Peyer's patch (tissue), 4 donors: ENCODE data around the gene ZNF217. TPM values are rescaled to one million over a fixed set of nuclear protein-coding genes. Genes with fewer than 3 reads are reported as not detected.
"Not testable (repeated sequence)": the region's sequence is repeated elsewhere in the genome, so short reads cannot be mapped to it uniquely, and the experiment has no call there.

ENCODE experiments used
- DNase-seq, 3 donors: peaks; one replicate each; pipeline ENCODE4 v3.0.0-alpha.2; 2017 to 2019
- H3K27ac ChIP-seq, 4 donors: fragments of 200-600 bp; sonication (generic); one replicate each; pipeline ENCODE4 v1.5.1; 2016 to 2019
- H3K27me3 ChIP-seq, 2 donors: fragments of 200-600 bp; sonication (generic); one replicate each; pipeline ENCODE4 v1.5.1; 2019
- H3K36me3 ChIP-seq, 3 donors: fragments of 200-600 bp; sonication (generic); one replicate each; pipeline ENCODE4 v1.5.1; 2016 to 2019
- H3K4me1 ChIP-seq, 4 donors: fragments of 200-600 bp; sonication (generic); one replicate each; pipeline ENCODE4 v1.5.1; 2016 to 2019
- H3K4me3 ChIP-seq, 4 donors: fragments of 200-600 bp; sonication (generic); 1 replicate in 3 of 4; 2 replicates in 1 of 4; pipeline ENCODE4 v1.5.1; 2016 to 2019; ENCODE audit warnings: mild to moderate bottlenecking in 1 of 4
- H3K9me3 ChIP-seq, 4 donors: fragments of 200-600 bp; sonication (generic); one replicate each; pipeline ENCODE4 v1.5.1; 2016 to 2019; ENCODE audit warnings: mild to moderate bottlenecking in 1 of 4
- POLR2A ChIP-seq, 2 donors: fragments of 450-650 bp; IDR thresholded peaks; one replicate each; pipeline ENCODE4 v1.5.1; 2017; ENCODE audit warnings: antibody characterized with exemption in 2 of 2, mild to moderate bottlenecking in 2 of 2, moderate library complexity in 2 of 2
- total RNA-seq, 4 donors: library from RNA; depleted of rRNA; stranded (reverse); fragments of >200 nt; gene quantifications; one replicate each; pipeline ENCODE4 v1.1.0, GENCODE V29; 2016
- TF ChIP-seq, protein P1 (sequence below), 6 experiments: fragments of 450-650 bp in 4 of 6; fragments of 200-600 bp in 2 of 6; sonication (generic) in 1 of 6; IDR thresholded peaks; one replicate each; pipeline ENCODE4 v1.5.1; 2017 to 2019; ENCODE audit warnings: antibody characterized with exemption in 6 of 6, mild to moderate bottlenecking in 3 of 6, moderate library complexity in 1 of 6

The ZNF217 gene
- total RNA-seq, 4 donors from 2014 or later = 23.3 to 59.4 (median 43.4) TPM

DNA sequence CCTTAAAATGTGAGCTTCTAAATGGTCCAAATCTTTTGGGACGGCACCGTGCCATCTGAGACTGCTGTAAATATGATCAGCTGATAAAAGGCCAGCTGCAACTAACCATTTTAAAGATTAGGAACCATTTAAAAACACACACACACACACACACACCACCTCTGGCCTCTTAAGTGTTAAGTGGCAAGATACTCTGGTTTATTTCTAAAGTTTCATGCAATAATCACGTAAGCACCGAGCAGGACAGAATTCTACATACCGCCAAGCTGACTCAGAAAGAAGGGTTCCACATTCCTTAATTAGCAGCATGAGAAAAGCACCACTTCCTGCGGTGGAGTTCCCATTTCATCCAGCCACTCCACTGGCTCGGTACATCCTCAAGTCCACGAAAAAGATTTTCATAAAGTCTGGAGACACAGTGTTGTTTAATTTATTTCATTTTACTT lies 17.8 kb upstream of the ZNF217 start:
- no peak overlapping the region for H3K27ac ChIP-seq
- no peaks in the 10 kb centered on the region for H3K9me3 ChIP-seq
- no peaks in the 10 kb centered on the region for H3K27me3 ChIP-seq
- H3K36me3 ChIP-seq = no peaks in the 10 kb centered on the region
- DNase-seq = peak in 2 of 3 donors; percentile 31 to 53
- TF ChIP-seq, protein P1, sequence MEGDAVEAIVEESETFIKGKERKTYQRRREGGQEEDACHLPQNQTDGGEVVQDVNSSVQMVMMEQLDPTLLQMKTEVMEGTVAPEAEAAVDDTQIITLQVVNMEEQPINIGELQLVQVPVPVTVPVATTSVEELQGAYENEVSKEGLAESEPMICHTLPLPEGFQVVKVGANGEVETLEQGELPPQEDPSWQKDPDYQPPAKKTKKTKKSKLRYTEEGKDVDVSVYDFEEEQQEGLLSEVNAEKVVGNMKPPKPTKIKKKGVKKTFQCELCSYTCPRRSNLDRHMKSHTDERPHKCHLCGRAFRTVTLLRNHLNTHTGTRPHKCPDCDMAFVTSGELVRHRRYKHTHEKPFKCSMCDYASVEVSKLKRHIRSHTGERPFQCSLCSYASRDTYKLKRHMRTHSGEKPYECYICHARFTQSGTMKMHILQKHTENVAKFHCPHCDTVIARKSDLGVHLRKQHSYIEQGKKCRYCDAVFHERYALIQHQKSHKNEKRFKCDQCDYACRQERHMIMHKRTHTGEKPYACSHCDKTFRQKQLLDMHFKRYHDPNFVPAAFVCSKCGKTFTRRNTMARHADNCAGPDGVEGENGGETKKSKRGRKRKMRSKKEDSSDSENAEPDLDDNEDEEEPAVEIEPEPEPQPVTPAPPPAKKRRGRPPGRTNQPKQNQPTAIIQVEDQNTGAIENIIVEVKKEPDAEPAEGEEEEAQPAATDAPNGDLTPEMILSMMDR (IDR thresholded peaks at IDR 0.05) = no peak
- no peak for TF ChIP-seq POLR2A (IDR thresholded peaks at IDR 0.05)
- H3K4me3 ChIP-seq = no peak overlapping the region
- peaks cover 0 to 3% (median 1%) of the 10 kb centered on the region in 4 donors for H3K4me1 ChIP-seq

DNA sequence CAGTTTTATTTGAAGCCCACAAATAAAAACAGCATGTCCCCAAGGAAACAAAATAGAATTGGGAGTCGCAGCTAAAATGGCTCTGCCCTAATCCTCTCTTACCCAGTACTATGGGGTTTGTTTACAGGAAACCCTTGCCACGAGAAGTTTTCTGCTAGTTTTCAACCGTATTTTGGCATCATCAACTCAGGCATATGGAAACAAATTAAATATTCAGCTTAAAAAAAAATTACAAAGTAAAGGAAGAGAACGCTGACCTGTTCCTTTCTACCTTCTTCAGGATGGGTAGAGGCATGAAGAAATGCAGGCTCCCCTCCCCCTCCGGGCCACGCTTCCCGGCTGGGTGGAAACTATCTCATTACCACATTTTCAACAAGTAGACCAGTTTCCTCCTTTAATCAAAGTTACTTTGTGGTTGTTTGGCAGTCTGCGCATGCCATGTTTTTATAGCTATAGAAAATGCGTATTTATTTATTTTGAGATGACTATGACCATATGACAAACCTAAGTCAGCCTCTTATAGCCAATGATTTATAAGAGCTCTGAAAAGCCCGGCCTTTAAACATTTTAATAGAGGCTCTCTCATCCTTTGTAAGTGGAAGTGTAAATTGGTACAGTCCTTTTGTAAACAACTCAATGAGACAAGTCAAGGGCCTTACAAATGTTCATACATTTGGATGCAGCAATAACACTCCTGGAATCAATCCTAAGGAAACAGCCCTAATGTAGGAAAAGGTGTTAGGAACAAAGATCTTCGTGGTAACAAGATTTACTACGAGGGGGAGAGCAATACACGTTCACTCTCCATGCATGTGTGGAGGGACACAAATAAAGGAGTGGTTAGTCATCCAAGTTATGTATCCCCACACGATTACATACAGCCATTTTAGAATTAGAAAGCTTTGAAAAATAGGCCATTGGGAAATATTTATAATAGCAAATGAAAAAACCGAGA lies 16.1 kb upstream of the ZNF217 start:
- Histone ChIP-seq H3K36me3 (no peaks in the 10 kb centered on the region), H3K27ac (peak overlapping the region; percentile 57 to 68 (median 62)), H3K4me1 (peaks cover 0 to 3% (median 1%) of the 10 kb centered on the region in 4 donors), H3K4me3 (peak overlapping the region in 3 of 4 donors; percentile 10 to 15 (median 14)), H3K27me3 (no peaks in the 10 kb centered on the region), H3K9me3 (no peaks in the 10 kb centered on the region)
- TF ChIP-seq POLR2A (IDR thresholded peaks at IDR 0.05) = no peak
- TF ChIP-seq, protein P1 (IDR thresholded peaks at IDR 0.05) = no peak
- peak in 2 of 3 donors; percentile 80 to 87 for DNase-seq

DNA sequence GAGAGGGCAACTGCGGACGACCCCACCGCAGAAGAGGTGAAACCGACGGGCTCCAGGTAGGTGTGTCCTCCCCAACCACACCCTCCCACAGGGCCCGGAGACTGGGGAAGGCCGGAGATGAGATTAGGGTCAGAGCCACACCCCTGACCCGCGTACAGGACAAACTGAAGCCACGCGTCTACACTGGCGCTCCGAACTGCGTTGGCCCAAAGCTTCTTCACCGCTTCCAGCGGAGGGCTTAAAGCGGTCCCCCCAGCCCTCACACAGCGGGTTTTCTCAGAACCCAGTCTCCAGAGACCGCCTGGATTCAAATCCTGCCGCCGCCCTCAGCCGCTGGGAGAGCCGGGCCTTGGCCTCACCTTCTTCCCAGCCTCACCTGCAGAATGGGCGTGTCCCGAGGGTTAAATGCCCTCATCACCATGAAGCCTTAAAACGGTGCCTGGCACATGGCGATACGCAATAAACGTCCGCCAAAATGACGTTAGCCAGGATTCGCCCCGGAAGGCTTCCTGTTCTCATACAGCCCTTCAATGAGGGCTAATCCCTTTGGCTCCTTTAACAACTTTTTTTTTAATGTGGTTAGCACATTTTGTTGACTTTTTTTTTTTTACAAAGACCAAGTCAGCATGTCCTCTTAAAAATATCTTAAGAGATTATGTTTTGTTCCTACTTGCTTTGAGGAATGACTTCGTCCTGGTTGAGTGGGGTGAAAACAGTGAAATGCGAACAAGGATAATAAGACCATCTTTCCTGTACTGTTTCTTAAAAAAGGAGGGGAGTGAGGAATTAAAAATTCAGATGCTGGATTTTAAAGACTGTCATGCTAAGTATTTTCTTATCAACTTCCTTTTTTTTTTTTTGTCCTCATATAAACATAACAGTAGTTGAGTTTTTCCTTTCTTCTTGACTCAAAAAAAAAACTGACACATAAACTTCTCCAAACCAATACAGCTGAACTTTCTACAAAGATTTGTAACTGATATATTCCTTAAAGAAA lies 15.1 kb upstream of the ZNF217 start:
- Histone ChIP-seq H3K9me3 (no peaks in the 10 kb centered on the region), H3K4me1 (peaks cover 0 to 3% (median 1%) of the 10 kb centered on the region in 4 donors), H3K27ac (peak overlapping the region; percentile 53 to 68 (median 62)), H3K36me3 (no peaks in the 10 kb centered on the region), H3K4me3 (peak overlapping the region in 3 of 4 donors; percentile 10 to 15 (median 14)), H3K27me3 (no peaks in the 10 kb centered on the region)
- TF ChIP-seq POLR2A (IDR thresholded peaks at IDR 0.05) = no peak
- TF ChIP-seq, protein P1 (IDR thresholded peaks at IDR 0.05) = no peak
- peak in 2 of 3 donors; percentile 35 to 65 for DNase-seq

DNA sequence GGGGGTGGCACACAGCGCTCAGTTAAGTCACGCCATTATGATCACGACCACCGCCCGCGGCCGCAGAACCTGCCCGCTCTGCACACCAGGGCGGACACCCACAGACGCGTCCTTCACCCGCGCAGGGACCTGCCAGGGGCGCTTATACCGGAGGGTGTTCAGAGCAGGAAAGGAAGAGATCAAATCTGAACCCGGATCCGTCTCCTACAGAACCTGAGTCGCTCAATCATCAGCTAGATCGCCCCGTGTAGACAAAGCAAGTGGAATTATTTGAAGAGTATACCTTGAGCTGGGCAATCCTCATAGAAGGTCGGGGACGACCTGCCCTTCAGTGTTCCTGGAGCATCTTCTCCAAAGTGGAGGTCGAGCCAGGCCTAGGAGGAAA lies 14.4 kb upstream of the ZNF217 start:
- Histone ChIP-seq H3K36me3 (no peaks in the 10 kb centered on the region), H3K9me3 (no peaks in the 10 kb centered on the region), H3K4me3 (no peak overlapping the region), H3K27ac (peak overlapping the region in 3 of 4 donors; percentile 53 to 68 (median 58)), H3K4me1 (peaks cover 0 to 3% (median 1%) of the 10 kb centered on the region in 4 donors), H3K27me3 (no peaks in the 10 kb centered on the region)
- no peak for TF ChIP-seq POLR2A (IDR thresholded peaks at IDR 0.05)
- TF ChIP-seq, protein P1 (IDR thresholded peaks at IDR 0.05) = no peak
- DNase-seq = peak in 2 of 3 donors; percentile 15 to 50

DNA sequence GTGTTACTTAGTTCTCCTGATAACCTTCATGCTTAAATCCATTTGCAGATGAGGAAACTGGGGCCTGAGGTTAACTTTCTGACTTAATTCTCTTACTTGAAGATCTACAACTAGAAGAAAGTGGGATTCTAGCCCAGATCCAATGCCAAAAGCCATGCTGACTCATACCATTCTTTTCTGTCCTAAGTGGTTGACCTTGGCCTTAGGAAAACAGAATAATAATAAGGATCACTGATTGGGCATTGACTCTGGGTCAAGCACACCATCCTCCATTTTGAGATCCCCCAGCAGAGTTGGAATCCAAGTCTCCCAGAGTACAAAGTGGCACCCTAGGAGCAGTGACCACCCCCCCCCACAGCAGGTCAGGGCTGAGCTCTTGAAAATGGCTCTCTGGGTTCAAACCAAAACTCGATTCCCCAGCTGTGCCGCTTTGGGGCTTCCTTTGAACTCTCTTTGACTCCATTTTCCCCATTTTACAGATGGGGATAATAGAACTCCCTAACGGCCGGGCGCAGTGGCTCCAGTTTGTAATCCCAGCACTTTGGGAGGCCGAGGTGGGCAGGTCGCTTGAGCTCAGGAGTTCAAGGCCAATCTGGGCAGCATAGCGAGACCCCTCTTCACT lies 12.8 kb upstream of the ZNF217 start:
- peaks cover 0 to 3% (median 1%) of the 10 kb centered on the region in 4 donors for H3K4me1 ChIP-seq
- H3K27me3 ChIP-seq = no peaks in the 10 kb centered on the region
- TF ChIP-seq POLR2A (IDR thresholded peaks at IDR 0.05) = no peak
- TF ChIP-seq, protein P1 (IDR thresholded peaks at IDR 0.05) = no peak
- no peak overlapping the region for H3K27ac ChIP-seq
- no peaks in the 10 kb centered on the region for H3K9me3 ChIP-seq
- H3K4me3 ChIP-seq = no peak overlapping the region
- DNase-seq = peak in 2 of 3 donors; percentile 11 to 37
- H3K36me3 ChIP-seq = no peaks in the 10 kb centered on the region

DNA sequence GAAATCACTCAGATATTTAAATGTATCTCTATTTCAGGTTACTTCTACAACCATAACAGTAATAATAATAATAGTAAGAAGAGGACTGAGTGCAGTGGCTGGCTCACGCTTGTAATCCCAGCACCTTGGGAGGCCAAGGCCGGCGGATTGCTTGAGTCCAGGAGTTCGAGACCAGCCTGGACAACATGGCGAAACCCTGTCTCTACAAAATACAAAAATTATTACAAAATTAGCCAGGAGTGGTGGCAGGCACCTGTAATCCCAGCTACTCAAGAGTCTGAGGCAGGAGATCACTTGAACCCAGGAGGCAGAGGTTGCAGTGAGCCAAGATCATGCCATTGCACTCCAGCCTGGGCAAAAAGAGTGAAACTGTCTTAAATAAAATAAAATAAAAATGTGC lies 11.8 kb upstream of the ZNF217 start:
- not testable (repeated sequence) for H3K36me3 ChIP-seq, H3K4me3 ChIP-seq, H3K9me3 ChIP-seq, H3K27ac ChIP-seq, H3K27me3 ChIP-seq, H3K4me1 ChIP-seq
- DNase-seq = peak in 1 of 3 donors; percentile 10

DNA sequence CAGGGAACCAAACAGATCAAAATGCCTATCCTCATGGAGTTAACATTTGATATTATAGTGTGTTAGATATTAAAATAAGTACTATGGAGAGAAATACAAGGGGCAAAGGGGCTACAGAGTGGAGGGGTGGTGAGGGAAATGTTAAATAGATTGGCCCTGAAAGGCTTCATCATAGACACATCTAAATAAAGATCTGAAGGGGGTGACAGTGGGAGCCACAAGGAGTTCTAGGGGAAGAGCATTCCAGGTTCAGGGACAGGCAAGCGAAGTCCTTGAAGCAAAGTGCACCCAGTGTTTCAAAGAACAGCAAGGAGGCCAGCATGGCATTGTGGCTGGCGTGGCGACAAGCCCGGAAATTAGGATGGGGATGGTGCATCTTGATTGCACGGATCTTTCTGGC lies 11.2 kb upstream of the ZNF217 start:
- H3K4me3 ChIP-seq, H3K27me3 ChIP-seq, DNase-seq, H3K27ac ChIP-seq, H3K36me3 ChIP-seq, H3K9me3 ChIP-seq, H3K4me1 ChIP-seq: not testable (repeated sequence)
